Activated T-cell treated with anti-CD3 and anti-CD28 coated beads for 4 hours (primary cell): ENCODE data around the gene ARRB1.
"Not testable (repeated sequence)": the region's sequence is repeated elsewhere in the genome, so short reads cannot be mapped to it uniquely, and the experiment has no call there.

Experiments used
- DNase-seq: peaks from one replicate; pipeline ENCODE4 v3.0.0-alpha.2; 2020

Gene ARRB1

GRCh38 chr11:75320046-75320618 is 31.3 kb downstream of the ARRB1 start:
- no peak for DNase-seq

- no peak for DNase-seq
Measured at GRCh38 chr11:75319035-75319877, 32.2 kb downstream of the ARRB1 start.

DNA sequence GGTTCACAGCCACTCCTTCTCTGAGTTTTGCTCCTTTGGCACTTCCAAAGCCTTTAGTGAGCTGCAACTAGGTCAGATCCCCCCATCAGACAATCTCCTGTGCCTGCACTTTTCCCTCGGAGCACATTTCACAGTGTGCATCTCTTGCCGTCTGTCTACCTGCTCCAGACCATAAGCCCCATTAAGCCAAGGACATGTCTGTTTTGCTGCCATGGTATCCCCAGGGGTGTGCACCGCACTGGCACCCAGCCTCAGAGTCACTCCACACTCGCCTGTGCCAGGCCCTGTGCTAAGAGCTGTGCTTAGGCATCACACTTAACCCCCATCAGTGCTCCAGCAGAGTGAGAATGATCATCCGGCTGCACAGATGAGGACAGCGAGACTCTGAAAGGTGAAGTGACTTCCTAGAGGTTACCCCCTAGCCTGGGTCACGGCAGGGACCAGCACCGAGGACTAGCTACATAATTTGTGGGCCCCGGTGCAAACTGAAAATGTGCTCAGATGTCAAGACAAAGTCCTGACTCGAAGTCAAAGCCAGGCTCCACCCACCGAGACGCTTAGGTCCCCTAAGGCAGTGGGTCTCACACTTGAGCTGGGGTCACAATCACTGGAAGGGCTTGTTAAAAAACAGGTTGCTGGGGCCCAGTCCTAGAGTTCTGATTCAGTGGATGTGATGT is 33.9 kb downstream of the ARRB1 start:
- no peak for DNase-seq

DNA sequence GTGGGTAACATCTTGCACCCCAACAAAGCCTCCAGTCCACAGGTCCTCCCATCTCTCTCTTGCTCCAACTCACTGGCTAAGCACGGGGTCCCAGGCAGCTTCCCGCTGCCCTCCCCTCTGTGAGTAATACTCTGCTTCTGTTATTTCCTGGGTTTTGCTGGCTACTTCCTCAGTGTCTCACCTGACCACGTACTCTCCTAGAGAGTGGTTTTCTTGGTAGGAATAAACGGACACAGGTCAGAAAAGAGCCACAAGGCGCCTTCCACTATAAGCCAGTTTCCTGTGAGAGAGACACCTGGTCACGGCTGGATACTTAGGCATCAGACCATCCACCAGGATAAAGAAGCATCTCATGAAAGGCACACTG is 36.0 kb downstream of the ARRB1 start:
- no peak for DNase-seq

GRCh38 chr11:75314771-75315438 is 36.6 kb downstream of the ARRB1 start:
- no peak for DNase-seq

GRCh38 chr11:75313513-75314272 is 37.8 kb downstream of the ARRB1 start:
- no peak for DNase-seq

DNA sequence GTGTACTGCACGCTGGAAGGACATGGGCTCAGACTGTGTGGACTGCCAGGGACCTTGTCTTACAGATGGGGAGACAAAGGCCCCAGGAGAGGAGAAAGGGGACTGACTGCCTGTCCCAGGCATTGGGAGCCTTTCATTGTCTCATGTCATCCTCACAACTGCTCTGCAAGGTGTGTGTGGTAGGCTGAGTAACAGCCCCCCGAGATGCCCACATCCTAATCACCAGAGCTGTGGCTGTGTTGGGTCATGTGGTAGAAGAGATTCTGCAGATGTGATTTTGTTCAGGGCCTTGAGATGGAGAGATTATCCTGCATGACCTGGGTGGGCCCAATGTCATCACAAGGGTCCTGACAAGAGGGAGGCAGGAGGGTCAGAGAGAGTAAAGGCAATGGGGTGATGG is 39.1 kb downstream of the ARRB1 start:
- no peak for DNase-seq

GRCh38 chr11:75311858-75312288 is 39.6 kb downstream of the ARRB1 start:
- DNase-seq: no peak

- no peak for DNase-seq
Measured at GRCh38 chr11:75308986-75309385, 42.5 kb downstream of the ARRB1 start.

DNA sequence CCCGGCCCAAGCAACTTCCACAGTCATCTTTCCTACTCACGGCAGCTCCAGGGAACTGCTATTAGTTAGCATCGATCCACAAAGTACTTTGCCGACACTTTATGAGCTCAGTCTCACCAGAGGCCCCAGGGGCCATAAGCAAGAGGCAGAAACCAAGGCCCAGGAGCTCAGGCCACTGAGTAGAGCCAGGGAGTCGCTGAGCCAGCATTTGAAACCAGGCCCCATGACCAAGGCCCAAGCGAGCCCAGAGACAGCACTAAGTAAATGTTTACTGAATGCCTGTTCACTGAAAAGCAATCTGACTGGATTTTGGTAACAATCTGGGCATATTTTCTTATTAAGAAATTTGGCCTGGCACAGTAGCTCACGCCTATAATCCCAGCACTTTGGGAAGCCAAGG is 43.3 kb downstream of the ARRB1 start:
- DNase-seq: no peak

DNA sequence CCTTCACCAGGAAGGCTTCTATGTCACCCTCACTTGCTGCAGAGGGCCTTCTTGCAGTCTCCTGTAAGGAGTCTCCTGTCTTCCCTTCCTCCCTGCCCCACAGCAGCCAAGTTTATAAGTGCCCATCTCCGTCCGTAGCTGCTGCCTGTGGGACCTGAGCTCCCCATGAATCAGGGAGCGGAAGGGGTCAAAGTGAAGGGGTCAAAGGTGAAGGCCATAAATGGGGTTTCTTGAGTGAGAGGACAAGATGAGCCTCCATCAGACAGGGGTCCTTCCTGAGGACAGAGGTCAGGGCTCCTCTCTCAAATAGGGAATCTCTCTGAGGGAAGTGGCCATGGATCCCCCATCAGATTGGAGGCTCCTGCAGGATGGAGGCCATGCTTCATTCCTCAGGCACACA is 44.4 kb downstream of the ARRB1 start:
- DNase-seq: no peak

DNA sequence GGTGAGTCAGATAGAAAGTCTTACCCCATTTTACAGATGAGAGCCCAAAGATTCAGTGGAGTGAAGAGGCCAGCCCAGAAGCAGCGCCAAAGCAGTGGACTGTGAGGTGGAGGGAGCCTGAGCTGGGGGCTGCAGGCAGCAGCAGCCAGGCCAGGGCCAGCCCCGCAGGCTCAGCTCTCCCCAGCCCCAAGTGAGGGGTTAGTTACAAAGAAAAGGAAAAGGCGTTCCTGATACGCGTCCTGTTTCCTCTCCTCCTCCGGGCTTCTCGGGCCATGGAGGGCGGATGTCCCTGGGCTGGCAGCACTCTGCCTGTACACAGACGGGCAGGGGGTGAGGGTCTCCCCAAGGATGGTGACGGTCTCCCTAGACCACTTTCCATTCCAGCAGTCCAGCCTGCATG is 44.9 kb downstream of the ARRB1 start:
- no peak for DNase-seq

DNA sequence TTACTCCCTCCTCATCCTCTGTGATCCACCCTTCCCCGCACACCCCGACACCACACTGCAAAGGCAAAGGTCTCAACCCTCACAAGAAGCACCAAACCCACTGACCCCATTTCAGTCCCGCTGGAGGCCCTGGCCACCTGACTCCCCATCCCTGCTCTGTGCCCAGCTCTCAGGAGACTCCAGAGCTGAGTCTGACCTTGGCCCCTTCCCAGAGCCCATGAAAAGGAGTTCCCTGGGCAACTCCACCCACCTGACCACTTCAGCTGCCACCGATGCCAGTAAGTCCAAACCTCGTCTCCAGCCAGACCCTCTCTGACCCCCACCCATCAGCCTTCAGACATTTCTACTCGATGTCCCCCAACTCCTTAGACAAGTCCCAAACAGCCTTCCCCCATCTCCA is 45.5 kb downstream of the ARRB1 start:
- no peak for DNase-seq

DNA sequence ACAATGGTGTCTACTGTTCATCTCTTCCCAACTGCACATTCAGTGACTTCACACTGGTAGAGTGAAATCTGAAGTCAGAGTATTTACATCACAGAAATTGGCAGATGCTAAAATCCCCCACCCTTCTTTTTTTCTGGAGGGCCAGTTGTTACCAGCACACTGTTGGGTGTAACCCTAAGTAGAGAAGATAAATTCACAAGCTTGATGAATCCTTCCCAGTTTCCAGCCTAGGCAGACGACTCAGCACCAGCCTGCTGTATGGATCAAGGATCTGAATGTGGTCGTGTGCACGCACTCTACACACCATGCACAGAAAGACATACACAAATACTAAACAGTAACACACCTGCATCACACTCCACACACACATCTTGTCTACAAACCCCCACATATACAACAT is 46.0 kb downstream of the ARRB1 start:
- DNase-seq: no peak

DNA sequence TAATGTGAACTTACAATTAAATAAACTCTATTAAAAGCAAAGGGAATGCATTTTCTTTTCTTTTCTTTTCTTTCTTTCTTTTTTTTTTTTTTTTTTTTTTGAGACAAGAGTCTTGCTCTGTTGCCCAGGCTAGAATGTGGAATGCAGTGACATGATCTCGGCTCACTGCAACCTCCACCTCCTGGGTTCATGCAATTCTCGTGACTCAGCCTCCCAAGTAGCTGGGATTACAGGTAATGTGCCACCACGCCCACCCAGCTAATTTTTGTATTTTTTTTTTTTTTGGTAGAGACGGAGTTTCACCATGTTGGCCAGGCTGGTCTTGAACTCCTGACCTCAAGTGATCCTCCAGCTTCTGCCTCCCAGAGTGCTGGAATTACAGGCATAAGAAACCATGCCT is 46.5 kb downstream of the ARRB1 start:
- not testable (repeated sequence) for DNase-seq

GRCh38 chr11:75303544-75304224 is 47.8 kb downstream of the ARRB1 start:
- DNase-seq: no peak

- DNase-seq: no peak
Measured at GRCh38 chr11:75302371-75302770, 49.1 kb downstream of the ARRB1 start.

DNA sequence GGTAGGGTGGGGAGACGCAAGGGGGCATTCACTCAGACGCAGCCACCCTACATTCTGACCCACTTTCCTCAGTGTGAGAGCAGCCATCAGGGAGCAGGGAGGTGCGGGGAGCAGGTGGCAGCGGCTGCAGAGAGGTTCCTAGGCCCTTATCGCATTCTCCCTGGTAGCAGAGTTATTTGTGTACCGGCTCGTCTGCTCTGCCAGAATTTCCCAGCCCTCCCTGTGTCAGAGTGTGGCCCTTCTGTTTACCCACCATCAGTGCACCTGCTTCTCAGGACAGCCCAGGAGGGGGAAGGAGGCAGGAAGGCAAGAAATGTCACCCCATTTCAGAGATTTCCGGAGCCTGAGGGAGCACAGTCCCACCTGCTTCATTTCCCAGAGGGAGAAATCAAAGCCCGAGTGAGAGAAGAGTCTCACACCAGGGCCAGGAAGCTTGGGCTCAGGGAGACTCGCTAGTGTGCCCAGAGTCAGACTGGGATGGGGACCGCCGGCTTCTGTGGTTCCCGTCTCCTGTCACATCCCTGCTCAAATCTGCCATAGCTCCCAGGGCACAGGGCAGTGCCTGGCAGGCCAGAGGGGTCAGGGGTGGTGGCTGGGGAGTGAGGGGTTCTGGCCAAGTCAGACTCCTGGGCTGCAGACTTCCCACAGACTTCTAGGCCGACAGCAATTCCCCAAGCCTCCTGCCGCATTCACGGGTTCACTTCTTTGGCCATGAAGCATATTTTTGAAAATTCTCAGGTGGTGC is 49.7 kb downstream of the ARRB1 start:
- no peak for DNase-seq

- no peak for DNase-seq
Measured at GRCh38 chr11:75301131-75301530, 50.3 kb downstream of the ARRB1 start.

DNA sequence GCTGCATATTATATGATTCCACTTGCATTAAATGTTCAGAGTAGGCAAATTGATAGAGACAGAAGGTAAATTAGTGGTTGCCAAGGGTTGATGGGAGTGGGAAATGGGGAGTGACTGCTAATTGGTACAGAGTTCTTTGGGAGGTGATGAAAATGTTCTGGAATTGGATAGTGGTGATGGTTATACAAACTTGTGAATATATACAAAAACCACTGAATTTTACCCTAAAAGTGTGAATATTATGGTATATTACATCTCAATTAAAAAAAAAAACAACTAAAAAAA is 52.5 kb downstream of the ARRB1 start:
- no peak for DNase-seq

DNA sequence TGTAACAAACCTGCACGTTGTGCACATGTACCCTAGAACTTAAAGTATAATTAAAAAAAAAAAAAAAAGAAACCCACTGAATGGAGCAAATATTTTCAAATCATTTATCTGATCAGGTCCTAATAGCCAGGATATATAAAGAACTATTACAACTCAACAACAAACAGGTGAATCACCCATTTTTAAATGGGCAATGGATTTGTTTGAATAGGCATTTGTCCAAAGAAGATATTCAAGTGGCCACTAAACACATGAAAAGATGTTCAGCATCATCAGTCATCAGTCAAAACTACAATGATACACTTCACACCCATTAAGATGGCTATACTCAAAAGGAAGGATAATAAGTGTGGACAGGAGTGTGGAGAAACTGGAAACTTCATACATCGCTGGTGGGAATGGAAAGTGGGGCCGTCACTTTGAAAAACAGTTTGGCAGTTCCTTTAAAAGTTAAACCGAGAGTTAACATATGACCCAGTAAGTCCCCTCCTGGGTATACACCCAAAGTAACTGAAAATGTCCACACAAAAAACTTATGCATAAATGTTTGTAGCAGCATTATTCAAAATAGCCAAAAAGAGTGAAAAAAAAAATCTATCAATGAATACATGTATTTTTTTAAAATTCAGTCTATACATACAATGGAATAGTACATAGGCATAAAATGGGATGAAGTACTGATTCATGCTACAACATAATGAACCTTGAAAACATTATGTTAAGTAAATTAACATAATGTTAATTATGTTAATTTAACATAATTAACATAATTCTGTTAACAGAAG is 53.1 kb downstream of the ARRB1 start:
- no peak for DNase-seq
